Central memory CD8-positive, alpha-beta T cell (primary cell): ENCODE data around the gene UBAC1.
A peak's percentile ranks its signal among the peaks of the same experiment; 100 is the strongest.
"Not testable (repeated sequence)": the region's sequence is repeated elsewhere in the genome, so short reads cannot be mapped to it uniquely, and the experiment has no call there.

ENCODE experiments used
- ATAC-seq: fragments of 150-1000 bp; cut with Tn5 transposase; replicated peaks from 2 replicates; pipeline ENCODE4 v1.10.0; 2022; ENCODE audit warnings: mild to moderate bottlenecking, moderate FRiP score, moderate number of reproducible peaks; ENCODE audit not compliant: poor library complexity, severe bottlenecking; ENCODE audit errors: extremely low read depth
- DNase-seq, 2 donors: peaks; one replicate each; pipeline ENCODE4 v3.0.0; 2021; ENCODE audit warnings: low spot score in 2 of 2
- H3K27ac Mint-ChIP-seq: one replicate; pipeline ENCODE4 v1.8.0; 2022; ENCODE audit warnings: low read depth, mild to moderate bottlenecking, moderate library complexity, mixed read lengths
- H3K27me3 Mint-ChIP-seq: one replicate; pipeline ENCODE4 v1.8.0; 2022; ENCODE audit warnings: mixed read lengths
- H3K36me3 Mint-ChIP-seq: one replicate; pipeline ENCODE4 v1.8.0; 2022; ENCODE audit warnings: mild to moderate bottlenecking, moderate library complexity, mixed read lengths; ENCODE audit not compliant: insufficient read depth
- H3K4me1 Mint-ChIP-seq: one replicate; pipeline ENCODE4 v1.8.0; 2022; ENCODE audit warnings: mixed read lengths
- H3K4me3 Mint-ChIP-seq: one replicate; pipeline ENCODE4 v1.8.0; 2022; ENCODE audit warnings: mild to moderate bottlenecking, moderate library complexity, mixed read lengths
- H3K9me3 Mint-ChIP-seq: one replicate; pipeline ENCODE4 v1.8.0; 2022; ENCODE audit warnings: mixed read lengths

Gene UBAC1

DNA sequence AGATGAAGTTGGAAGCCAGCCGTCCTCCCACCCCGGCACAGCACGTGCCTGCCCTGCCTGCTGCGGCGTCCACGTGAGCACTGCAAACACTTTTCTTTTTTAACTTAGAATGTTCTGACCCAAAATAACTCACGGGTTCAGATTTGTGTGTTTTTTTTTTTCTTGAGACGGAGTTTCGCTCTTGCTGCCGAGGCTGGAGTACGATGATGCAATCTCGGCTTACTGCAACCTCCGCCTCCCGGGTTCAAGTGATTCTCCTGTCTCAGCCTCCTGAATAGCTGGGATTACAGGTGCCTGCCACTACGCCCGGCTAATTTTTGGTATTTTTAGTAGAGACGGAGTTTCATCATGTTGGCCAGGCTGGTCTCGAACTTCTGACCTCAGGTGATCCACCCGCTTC lies 14.1 kb downstream of the UBAC1 start:
- H3K27me3 Mint-ChIP-seq, H3K9me3 Mint-ChIP-seq, ATAC-seq, H3K27ac Mint-ChIP-seq, H3K4me3 Mint-ChIP-seq, DNase-seq: not testable (repeated sequence)
- Mint-ChIP-seq H3K36me3 (peaks cover 32% of the 10 kb centered on the region), H3K4me1 (peaks cover 12% of the 10 kb centered on the region)

- no peak for DNase-seq
- no peak overlapping the region for H3K4me3 Mint-ChIP-seq
- no peak for ATAC-seq
- H3K4me1 Mint-ChIP-seq, result peaks cover 12% of the 10 kb centered on the region
- no peaks in the 10 kb centered on the region for H3K27me3 Mint-ChIP-seq
- H3K27ac Mint-ChIP-seq, result no peak overlapping the region
- peaks cover 35% of the 10 kb centered on the region for H3K36me3 Mint-ChIP-seq
- H3K9me3 Mint-ChIP-seq, result no peaks in the 10 kb centered on the region
Measured at GRCh38 chr9:135946392-135946994, 14.7 kb downstream of the UBAC1 start.

DNA sequence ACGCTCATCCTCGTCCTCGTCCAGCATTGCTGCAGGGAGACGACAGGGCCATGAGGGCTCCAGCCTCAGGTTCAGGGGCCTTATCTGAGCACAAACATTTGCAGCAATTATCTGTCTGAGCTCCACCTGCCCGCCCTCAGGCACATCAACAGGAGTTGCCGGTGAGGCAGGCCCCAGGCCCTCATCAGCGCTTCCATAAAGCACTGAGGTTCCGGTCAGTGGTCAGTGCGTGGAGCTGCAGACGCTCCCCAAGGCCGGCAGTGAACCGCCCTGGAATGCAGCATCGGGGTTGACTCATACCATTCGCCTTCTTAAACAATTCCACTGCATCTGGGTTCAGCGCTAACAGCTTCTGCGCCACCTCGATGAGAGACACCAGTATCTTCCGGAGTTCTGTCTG lies 15.2 kb downstream of the UBAC1 start:
- ATAC-seq (no peak), DNase-seq (no peak)
- Mint-ChIP-seq H3K27me3 (no peaks in the 10 kb centered on the region), H3K4me3 (no peak overlapping the region), H3K4me1 (peaks cover 12% of the 10 kb centered on the region), H3K36me3 (peaks cover 35% of the 10 kb centered on the region), H3K27ac (no peak overlapping the region), H3K9me3 (no peaks in the 10 kb centered on the region)

DNA sequence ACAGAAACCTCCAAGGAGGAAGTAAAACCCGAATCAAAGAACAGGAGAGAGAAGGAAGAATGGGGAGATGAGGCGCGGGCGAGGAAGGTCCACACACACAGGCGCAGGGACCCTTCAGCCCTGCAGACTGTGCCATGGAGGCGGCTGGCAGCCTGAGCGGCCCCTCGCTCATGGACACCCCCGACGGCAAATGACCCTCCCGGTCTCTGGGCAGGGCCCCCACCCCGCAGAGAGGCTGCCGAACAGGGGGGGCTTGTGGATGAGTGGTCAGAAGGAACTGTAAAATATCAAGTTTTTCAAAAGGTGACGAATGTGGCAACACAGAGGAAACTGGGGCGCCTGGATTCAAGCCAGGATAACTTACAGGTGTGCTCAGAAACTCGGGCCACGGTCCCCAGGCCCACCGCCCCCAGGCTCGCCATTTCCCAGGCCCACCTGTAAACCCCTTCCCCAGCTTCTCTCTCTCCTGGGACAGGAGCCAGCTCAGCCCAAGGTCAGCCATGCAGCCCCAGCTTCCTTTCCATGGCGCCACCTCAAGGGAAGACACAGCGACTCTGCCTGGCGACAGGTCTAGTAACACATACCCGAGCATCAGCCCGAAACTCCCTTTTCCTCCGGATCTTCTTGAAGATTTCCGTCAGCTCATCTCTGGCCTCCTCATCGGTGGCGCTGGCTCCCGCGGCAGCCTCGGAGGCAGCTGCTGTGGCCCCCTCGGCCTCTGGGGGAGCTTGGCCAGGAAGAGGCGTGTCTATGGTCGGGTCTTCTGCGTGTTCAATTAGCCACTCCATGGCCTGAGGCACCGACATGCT lies 16.5 kb downstream of the UBAC1 start:
- H3K27ac Mint-ChIP-seq, result no peak overlapping the region
- DNase-seq (no peak), ATAC-seq (no peak)
- H3K4me3 Mint-ChIP-seq, result no peak overlapping the region
- peaks cover 12% of the 10 kb centered on the region for H3K4me1 Mint-ChIP-seq
- no peaks in the 10 kb centered on the region for H3K27me3 Mint-ChIP-seq
- peaks cover under 1% of the 10 kb centered on the region for H3K9me3 Mint-ChIP-seq
- H3K36me3 Mint-ChIP-seq, result peaks cover 41% of the 10 kb centered on the region

- not testable (repeated sequence) for H3K4me3 Mint-ChIP-seq, DNase-seq, H3K27ac Mint-ChIP-seq, H3K27me3 Mint-ChIP-seq, H3K9me3 Mint-ChIP-seq, ATAC-seq
- Mint-ChIP-seq H3K36me3 (peaks cover 41% of the 10 kb centered on the region), H3K4me1 (peaks cover 11% of the 10 kb centered on the region)
Measured at GRCh38 chr9:135943604-135944003, 17.6 kb downstream of the UBAC1 start.

DNA sequence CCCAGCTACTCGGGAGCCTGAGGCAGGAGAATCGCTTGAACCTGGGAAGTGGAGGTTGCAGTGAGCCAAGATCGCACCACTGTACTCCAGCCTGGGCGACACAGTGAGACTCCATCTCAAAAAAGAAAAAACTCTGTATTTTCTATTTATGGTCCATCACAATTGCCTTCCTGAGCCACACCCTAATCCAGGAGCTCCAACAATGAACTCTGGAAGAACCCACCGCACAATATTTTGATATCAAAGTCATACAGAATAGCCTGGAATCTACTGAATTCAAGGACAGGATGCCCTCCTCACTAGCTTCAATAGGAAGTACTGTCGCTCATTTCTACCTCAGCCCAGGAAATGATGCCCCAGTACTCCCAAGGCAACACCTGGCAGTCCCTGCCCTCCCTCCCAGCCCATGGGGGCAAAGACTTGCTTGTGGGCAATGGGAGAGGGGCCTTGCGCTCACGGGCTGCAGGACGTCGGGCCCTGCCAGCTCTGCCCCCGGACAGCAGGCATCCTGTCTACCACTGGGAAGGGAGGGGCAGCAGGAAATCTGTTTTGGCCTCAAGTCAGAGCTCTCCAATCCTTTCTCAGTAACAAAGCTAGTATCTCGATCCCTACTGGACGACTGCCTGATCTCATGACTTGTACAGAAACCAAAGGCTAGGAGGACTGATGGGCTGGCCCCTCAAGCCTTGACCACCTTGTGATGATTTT lies 19.7 kb downstream of the UBAC1 start:
- no peak for ATAC-seq
- H3K36me3 Mint-ChIP-seq, result peaks cover 44% of the 10 kb centered on the region
- H3K4me1 Mint-ChIP-seq, result peaks cover 11% of the 10 kb centered on the region
- H3K9me3 Mint-ChIP-seq, result peaks cover 6% of the 10 kb centered on the region
- no peak overlapping the region for H3K27ac Mint-ChIP-seq
- H3K4me3 Mint-ChIP-seq, result no peak overlapping the region
- H3K27me3 Mint-ChIP-seq, result no peaks in the 10 kb centered on the region
- no peak for DNase-seq

DNA sequence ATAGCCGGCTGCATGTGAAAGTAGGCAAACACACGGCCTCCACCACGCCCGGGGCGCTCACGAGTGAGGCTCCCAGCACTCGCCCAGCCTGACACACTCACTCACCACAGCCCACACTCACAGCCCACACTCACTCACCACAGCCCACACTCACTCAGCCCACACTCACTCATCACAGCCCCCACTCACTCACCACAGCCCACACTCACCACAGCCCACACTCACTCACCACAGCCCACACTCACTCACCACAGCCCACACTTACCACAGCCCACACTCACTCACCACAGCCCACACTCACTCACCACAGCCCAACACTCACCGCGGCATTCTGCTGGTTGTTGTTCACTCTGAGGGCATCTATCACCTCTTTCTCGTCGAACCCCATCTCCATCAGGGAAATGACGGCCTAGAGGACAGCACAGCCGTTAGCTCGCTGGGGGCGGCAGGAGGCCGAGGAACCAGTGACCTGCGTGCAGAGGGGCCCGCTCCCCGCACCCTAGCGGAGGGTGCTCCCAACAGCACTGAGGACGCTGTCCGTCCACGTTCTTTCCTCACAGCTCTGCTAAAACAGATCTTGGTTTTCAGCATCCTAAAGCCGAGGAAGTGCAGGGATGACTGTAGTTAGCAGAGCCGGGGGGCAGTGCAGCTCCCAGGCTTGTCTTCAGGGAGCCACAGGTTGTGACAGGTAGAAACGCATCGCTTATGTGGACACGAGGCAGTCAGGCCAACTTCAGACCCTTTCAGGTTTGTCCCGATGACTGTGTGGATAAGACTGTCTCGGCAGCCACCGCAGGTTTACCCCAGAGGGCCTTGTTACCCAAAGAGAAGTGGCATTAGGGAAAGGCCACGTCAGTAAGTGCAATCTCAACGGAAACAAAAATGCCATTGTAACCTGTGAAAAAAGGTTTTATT lies 21.6 kb downstream of the UBAC1 start:
- peaks cover 11% of the 10 kb centered on the region for H3K4me1 Mint-ChIP-seq
- peak overlapping the region; percentile 70 for H3K4me3 Mint-ChIP-seq
- peaks cover 40% of the 10 kb centered on the region for H3K36me3 Mint-ChIP-seq
- peak; percentile 51 to 62 for DNase-seq
- no peaks in the 10 kb centered on the region for H3K27me3 Mint-ChIP-seq
- peak; percentile 82 for ATAC-seq
- peak overlapping the region; percentile 98 for H3K27ac Mint-ChIP-seq
- H3K9me3 Mint-ChIP-seq, result peaks cover 6% of the 10 kb centered on the region

- Mint-ChIP-seq H3K27ac (no peak overlapping the region), H3K4me3 (no peak overlapping the region), H3K27me3 (no peaks in the 10 kb centered on the region), H3K36me3 (peaks cover 38% of the 10 kb centered on the region), H3K9me3 (peaks cover 6% of the 10 kb centered on the region), H3K4me1 (peaks cover 6% of the 10 kb centered on the region)
- ATAC-seq (no peak), DNase-seq (no peak)
Measured at GRCh38 chr9:135937521-135938489, 23.4 kb downstream of the UBAC1 start.

DNA sequence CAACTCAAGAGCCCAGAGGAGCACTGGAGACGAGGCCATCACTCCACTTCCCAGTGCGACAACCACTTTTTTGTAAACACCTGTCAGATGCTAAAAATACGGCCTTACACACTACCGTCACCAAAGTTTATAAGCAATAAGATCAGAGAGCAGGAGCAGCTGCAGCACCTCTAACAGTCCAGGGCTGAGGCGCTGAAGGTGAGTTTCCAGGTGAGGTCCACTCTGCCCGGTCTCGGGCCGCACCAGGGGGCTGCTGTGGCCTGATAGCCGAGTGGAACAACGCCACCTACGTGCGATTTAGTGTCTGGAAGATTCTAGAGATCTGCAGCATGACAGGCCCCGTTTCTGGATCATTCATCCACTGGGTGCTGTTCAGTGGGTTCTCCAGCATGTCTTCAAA lies 28.1 kb downstream of the UBAC1 start:
- Mint-ChIP-seq H3K4me3 (no peak overlapping the region), H3K4me1 (no peaks in the 10 kb centered on the region), H3K27me3 (no peaks in the 10 kb centered on the region), H3K9me3 (no peaks in the 10 kb centered on the region), H3K36me3 (peaks cover 32% of the 10 kb centered on the region), H3K27ac (no peak overlapping the region)
- ATAC-seq (no peak), DNase-seq (no peak)

- no peak for ATAC-seq
- peaks cover 30% of the 10 kb centered on the region for H3K36me3 Mint-ChIP-seq
- no peaks in the 10 kb centered on the region for H3K9me3 Mint-ChIP-seq
- H3K4me1 Mint-ChIP-seq, result no peaks in the 10 kb centered on the region
- no peak overlapping the region for H3K4me3 Mint-ChIP-seq
- DNase-seq, result no peak
- H3K27me3 Mint-ChIP-seq, result no peaks in the 10 kb centered on the region
- no peak overlapping the region for H3K27ac Mint-ChIP-seq
Measured at GRCh38 chr9:135932656-135933055, 28.5 kb downstream of the UBAC1 start.

GRCh38 chr9:135931349-135931820 lies 29.8 kb downstream of the UBAC1 start:
- Mint-ChIP-seq H3K9me3 (no peaks in the 10 kb centered on the region), H3K27me3 (no peaks in the 10 kb centered on the region), H3K36me3 (peaks cover 23% of the 10 kb centered on the region), H3K27ac (no peak overlapping the region), H3K4me3 (no peak overlapping the region), H3K4me1 (no peaks in the 10 kb centered on the region)
- ATAC-seq (no peak), DNase-seq (no peak)
